GM21576 (cell line): ENCODE results near the gene EFHC1.
A peak's percentile ranks its signal among the peaks of the same experiment; 100 is the strongest.
"Not testable (repeated sequence)": the region's sequence is repeated elsewhere in the genome, so short reads cannot be mapped to it uniquely, and the experiment has no call there.

Experiments
- ATAC-seq: cut with Tn5 transposase; IDR thresholded peaks from one replicate; pipeline ENCODE4 v1.9.1; 2021; ENCODE audit warnings: mild to moderate bottlenecking, moderate library complexity; ENCODE audit not compliant: unreplicated experiment

The EFHC1 gene

GRCh38 chr6:52399511-52400312, 20.4 kb upstream of the EFHC1 start:
- ATAC-seq, result no peak

GRCh38 chr6:52400313-52401041, 19.7 kb upstream of the EFHC1 start:
- ATAC-seq, result no peak

- ATAC-seq, result no peak
These were observed 17.1 kb upstream of the EFHC1 start for GRCh38 chr6:52403086-52403485.

- no peak for ATAC-seq
These were observed 16.5 kb upstream of the EFHC1 start for GRCh38 chr6:52403627-52404026.

- ATAC-seq, result no peak
These were observed 14.9 kb upstream of the EFHC1 start for GRCh38 chr6:52405243-52405642.

GRCh38 chr6:52407467-52407866, 12.7 kb upstream of the EFHC1 start:
- no peak for ATAC-seq

- ATAC-seq, result no peak
These were observed 10.6 kb upstream of the EFHC1 start for GRCh38 chr6:52409499-52409898.

GRCh38 chr6:52410979-52411378, 9.2 kb upstream of the EFHC1 start:
- ATAC-seq, result no peak

- ATAC-seq, result no peak
These were observed 8.2 kb upstream of the EFHC1 start for GRCh38 chr6:52411911-52412310.

- ATAC-seq, result no peak
These were observed 4.8 kb upstream of the EFHC1 start for GRCh38 chr6:52415333-52415732.

- ATAC-seq, result no peak
These were observed 4.1 kb upstream of the EFHC1 start for GRCh38 chr6:52415917-52416628.

GRCh38 chr6:52416629-52417151, 3.5 kb upstream of the EFHC1 start:
- ATAC-seq, result peak; percentile 16

GRCh38 chr6:52417675-52418111, 2.4 kb upstream of the EFHC1 start:
- no peak for ATAC-seq

- no peak for ATAC-seq
These were observed 1.5 kb upstream of the EFHC1 start for GRCh38 chr6:52418606-52419005.

- ATAC-seq, result no peak
These were observed 671 bp downstream of the EFHC1 start for GRCh38 chr6:52420668-52421358.

GRCh38 chr6:52422156-52422555, 2.0 kb downstream of the EFHC1 start:
- no peak for ATAC-seq

- ATAC-seq, result no peak
These were observed 3.3 kb downstream of the EFHC1 start for GRCh38 chr6:52423448-52423847.

- ATAC-seq, result no peak
These were observed 3.8 kb downstream of the EFHC1 start for GRCh38 chr6:52423971-52424381.

- no peak for ATAC-seq
These were observed 4.4 kb downstream of the EFHC1 start for GRCh38 chr6:52424513-52424912.

GRCh38 chr6:52426667-52427066, 6.5 kb downstream of the EFHC1 start:
- no peak for ATAC-seq

- ATAC-seq, result not testable (repeated sequence)
These were observed 13.2 kb downstream of the EFHC1 start for GRCh38 chr6:52433294-52433693.
